ENCODE results near the gene ANKMY1.

DNA sequence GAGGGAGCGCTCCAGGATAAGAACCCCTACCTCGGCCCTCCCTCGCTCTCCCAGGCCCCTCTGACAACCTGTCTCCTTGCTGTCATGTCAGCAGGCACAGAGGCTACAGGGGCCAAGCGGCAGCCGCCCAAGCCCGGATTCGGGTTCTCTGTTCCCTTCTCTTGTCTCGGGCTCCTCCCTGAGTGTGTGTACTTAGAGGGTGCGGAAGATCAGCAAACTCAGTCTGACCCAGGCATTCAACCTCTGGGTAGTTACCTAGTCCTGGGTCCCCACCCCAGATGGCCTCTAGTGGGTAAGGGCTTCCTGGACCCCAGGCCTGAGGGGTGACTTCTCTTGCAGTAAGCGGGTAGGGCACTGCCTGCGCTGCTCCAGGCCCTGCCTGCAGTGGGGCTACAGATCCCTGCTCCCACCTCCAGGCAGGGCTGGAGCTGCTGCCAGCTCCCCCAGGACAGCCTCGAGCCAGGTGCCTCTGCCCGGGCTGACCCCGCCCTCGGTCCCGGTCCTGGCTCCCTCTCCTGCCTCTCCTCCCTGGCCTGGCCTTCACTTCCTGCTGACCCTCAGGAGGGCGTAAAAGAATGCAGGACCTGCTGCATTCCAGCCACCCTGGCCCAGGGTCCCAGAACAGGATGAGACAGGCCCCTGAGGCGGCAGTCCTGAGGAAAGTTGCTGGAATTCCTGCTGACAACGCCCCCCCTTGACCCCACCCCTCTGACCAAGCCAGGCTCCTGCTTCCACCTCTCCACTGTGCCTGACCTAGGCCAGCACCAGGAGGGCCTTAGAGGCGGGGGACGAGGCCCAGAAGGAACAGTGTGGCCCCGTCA, 100.4 kb downstream of the ANKMY1 start:
- TF ChIP-seq ZNF274 (IDR thresholded peaks at IDR 0.05; ENCODE audit: low read depth, low read length) (no peak), YY1 (IDR thresholded peaks at IDR 0.05; ENCODE audit: insufficient read depth, insufficient read length) (no peak)

Measured in NT2/D1 (cell line).